Measurements from ENCODE around the gene CD160.
"Not testable (repeated sequence)": the region's sequence is repeated elsewhere in the genome, so short reads cannot be mapped to it uniquely, and the experiment has no call there.

Gene CD160

DNA sequence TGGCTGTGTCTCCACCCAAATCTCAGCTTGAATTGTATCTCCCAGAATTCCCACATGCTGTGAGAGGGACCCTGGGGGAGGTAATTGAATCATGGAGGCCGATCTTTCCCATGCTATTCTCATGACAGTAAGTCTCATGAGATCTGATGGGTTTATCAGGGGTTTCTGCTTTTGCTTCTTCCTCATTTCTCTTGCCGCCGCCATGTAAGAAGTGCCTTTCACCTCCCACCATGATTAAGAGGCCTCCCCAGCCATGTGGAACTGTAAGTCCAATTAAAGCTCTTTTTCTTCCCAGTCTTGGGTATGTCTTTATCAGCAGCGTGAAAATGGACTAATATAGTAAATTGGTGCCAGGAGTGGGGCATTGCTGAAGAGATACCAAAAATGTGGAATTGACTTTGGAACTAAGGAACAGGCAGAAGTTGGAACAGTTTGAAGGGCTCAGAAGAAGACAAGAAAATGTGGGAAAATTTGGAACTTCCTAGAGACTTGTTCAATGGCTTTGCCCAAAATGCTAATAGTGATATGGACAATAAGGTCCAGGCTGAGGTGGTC is 41.2 kb downstream of the CD160 start:
- not testable (repeated sequence) for DNase-seq

- not testable (repeated sequence) for DNase-seq
Measured at GRCh38 chr1:145761498-145761897, 42.2 kb downstream of the CD160 start.

- DNase-seq = not testable (repeated sequence)
Measured at GRCh38 chr1:145762001-145762400, 42.7 kb downstream of the CD160 start.

GRCh38 chr1:145764231-145764940 is 45.1 kb downstream of the CD160 start:
- DNase-seq = not testable (repeated sequence)

DNA sequence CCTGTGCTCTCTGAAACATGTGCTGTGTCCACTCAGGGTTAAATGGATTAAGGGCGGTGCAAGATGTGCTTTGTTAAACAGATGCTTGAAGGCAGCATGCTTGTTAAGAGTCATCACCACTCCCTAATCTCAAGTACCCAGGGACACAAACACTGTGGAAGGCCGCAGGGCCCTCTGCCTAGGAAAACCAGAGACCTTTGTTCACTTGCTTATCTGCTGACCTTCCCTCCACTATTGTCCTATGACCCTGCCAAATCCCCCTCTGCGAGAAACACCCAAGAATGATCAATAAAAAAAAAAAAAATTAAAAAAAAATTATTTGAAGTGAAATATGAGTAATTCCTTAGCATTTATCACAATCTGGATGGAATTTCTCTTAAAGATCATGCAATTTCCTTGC is 45.8 kb downstream of the CD160 start:
- DNase-seq = not testable (repeated sequence)

DNA sequence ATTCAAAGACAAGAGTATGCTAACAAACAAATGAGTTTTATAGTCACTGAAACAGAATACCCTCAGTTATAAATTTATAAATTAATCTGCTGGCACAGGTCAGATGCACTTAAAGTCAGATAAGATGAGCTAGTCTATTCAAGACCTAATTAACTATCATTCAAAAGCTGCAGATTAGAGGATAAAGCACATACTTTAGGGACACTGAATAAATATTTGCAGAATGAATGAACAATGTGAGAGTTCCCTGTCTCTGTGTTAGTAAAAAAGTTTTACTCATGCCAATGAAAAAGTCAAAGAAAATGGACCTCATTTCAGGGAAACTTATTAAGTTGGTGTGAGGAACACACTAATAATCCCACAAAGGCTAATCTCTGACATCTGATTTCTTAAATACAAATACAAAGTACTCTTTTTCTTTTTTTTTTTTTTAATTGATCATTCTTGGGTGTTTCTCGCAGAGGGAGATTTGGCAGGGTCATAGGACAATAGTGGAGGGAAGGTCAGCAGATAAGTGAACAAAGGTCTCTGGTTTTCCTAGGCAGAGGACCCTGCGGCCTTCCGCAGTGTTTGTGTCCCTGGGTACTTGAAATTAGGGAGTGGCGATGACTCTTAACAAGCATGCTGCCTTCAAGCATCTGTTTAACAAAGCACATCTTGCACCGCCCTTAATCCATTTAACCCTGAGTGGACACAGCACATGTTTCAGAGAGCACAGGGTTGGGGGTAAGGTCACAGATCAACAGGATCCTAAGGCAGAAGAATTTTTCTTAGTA is 46.5 kb downstream of the CD160 start:
- not testable (repeated sequence) for DNase-seq

GRCh38 chr1:145766926-145767325 is 47.6 kb downstream of the CD160 start:
- DNase-seq = not testable (repeated sequence)

GRCh38 chr1:145768004-145768403 is 48.7 kb downstream of the CD160 start:
- not testable (repeated sequence) for DNase-seq

GRCh38 chr1:145771056-145771455 is 51.8 kb downstream of the CD160 start:
- DNase-seq = no peak

GRCh38 chr1:145773423-145773822 is 54.1 kb downstream of the CD160 start:
- DNase-seq = no peak

- DNase-seq = no peak
Measured at GRCh38 chr1:145777357-145778145, 58.3 kb downstream of the CD160 start.

DNA sequence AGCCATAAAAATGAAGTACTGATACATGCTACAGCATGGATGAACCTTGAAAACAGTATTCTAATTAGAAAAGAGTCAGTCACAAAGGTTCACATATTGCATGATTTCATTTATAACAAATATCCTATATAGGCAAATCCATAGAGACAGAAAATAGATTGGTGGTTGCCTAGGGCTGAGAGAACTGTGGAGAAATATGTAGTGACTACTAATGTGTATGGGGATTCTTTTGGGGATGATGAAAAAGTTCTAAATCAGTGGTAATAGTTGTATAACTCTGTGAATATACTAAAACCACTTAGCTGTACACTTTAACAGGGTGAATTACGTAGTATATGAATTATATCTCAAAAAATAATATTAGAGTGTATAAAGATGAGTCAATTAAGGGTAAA is 58.8 kb downstream of the CD160 start:
- no peak for DNase-seq

DNA sequence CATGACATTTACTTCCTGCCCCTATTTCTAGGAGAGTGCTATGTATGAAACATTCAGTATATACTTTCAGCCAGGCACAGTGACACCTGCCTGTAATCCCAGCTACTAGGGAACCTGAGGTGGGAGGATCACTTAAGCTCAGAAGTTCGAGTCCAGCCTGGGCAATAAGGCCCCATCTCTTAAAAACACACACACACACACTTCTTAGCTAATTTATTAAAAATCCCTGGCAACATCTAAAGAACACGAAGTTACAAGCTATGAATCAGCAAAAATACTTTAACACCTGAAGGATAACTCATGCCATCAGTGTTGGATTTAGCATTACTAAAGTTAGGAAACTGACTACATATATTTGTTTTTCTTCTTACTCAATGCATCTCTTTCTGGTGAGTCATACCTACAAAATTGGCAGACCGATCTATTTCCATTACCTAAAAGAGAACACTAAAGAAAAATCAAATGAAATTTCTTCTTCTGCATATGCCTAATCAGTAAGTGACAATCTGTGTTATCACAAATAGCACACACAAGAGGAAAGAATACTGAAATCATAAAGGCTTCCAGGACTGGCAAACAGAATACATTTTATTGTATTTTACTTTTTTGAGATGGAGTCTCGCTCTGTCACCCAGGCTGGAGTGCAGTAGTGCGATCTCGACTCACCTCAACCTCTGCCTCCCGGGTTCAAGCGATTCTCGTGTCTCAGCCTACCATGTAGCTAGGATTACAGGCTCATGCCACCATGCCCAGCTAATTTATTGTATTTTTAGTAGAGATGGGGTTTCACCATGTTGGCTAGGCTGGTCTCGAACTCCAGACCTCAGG is 63.2 kb downstream of the CD160 start:
- peak; percentile 30 for DNase-seq

GRCh38 chr1:145784409-145784808 is 65.1 kb downstream of the CD160 start:
- no peak for DNase-seq

- DNase-seq = peak; percentile 8
Measured at GRCh38 chr1:145785547-145785946, 66.2 kb downstream of the CD160 start.

DNA sequence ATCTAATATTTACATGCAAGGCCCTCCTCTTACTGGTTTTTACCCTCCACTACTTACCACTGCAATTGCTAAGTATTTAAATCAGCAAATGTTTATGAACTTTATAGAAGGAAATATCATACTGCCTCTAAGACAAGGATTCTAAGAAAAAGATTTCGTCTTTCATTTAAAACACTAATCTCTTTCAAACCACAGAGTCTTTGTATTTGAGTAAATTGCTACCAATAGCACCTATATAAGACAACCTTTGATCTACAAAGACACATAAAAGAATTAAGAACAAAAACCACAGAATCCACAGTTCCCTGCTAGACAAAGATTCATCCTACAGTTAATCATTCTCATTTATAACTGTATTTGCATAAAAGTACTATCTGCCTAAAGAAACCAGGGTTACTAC is 67.0 kb downstream of the CD160 start:
- DNase-seq = peak; percentile 6

DNA sequence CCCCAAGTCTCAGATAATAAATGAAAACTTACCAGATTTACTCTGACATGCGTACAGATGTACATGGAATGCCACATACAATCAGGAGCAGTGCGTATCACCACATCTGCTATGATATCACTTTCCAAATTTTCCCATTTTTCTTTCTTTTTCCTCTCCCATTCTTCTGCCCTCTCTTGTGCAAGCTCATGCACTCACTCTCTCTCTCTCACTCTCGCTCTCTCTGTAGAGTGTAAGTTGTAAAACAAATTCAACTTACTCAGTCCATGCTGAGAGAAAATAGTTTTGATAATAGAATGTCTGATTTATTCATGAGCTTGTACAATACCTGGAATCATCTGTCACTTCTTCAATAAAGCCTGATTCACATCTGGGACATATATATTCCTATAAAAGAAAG is 69.3 kb downstream of the CD160 start:
- DNase-seq = no peak

Data from activated CD4-positive, alpha-beta T cell treated with anti-CD3 and anti-CD28 coated beads, Interleukin-2, amount 50 U/mL, for 16 hours (primary cell).